Measurements from ENCODE around the gene EI24. TPM values are rescaled to one million over a fixed set of nuclear protein-coding genes. Genes with fewer than 3 reads are reported as not detected.
"Not testable (repeated sequence)": the region's sequence is repeated elsewhere in the genome, so short reads cannot be mapped to it uniquely, and the experiment has no call there.

Gene EI24
- total and polyA plus RNA-seq, 2 donors (not counting 1 experiment from before 2014, with no cell fraction given) = 12.9 to 21.9 TPM

DNA sequence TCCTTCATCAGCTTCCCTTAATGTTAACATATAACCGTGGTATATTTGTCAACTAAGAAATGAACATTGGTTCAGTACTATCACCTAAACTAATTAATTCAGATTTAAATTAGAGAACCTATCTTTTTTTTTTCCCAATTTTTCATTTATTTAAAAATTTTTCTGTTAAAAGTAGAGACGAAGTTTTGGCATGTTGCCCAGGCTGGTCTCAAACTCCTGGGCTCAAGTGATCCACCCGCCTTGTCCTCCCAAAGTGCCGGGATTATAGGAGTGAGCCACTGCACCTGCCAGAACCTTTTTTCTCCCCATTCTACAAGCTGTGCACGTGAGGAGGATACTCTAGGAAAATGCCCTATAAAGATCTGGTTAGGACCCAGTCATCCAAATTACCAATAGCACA is 3.6 kb downstream of the EI24 start:
- Histone ChIP-seq H3K9me3 (ENCODE audit: control extremely low read depth in 1 of 3, control insufficient read depth in 2 of 3, insufficient read depth in 1 of 3, low read length in 2 of 3) (no peaks in the 10 kb centered on the region), H3K27ac (ENCODE audit: low read length in 2 of 2) (no peak overlapping the region), H3K27me3 (replicated peaks in 1 of 4; ENCODE audit: control extremely low read depth in 1 of 4, control insufficient read depth in 3 of 4, insufficient read depth in 4 of 4, low read length in 3 of 4) (no peaks in the 10 kb centered on the region), H3K4me2 (replicated peaks; ENCODE audit: low read depth, low read length, poor library complexity, severe bottlenecking) (no peak overlapping the region), H3K4me3 (ENCODE audit: control extremely low read depth in 1 of 5, extremely low read depth in 1 of 5, insufficient read depth in 1 of 5, low read depth in 2 of 5, low read length in 4 of 5) (no peak overlapping the region), H2AFZ (ENCODE audit: insufficient read depth, low read depth, low read length, poor library complexity, severe bottlenecking) (no peak overlapping the region), H3K79me2 (ENCODE audit: control insufficient read depth, insufficient read depth, low read length) (peaks cover 18% of the 10 kb centered on the region), H3K36me3 (replicated peaks in 1 of 2; ENCODE audit: control extremely low read depth in 1 of 2, control insufficient read depth in 1 of 2, extremely low read depth in 1 of 2, insufficient read depth in 2 of 2, low read length in 1 of 2) (peaks cover 7 to 41% of the 10 kb centered on the region in 2 experiments), H3K9ac (ENCODE audit: low read length) (no peak overlapping the region), H4K20me1 (ENCODE audit: control insufficient read depth, insufficient read depth, low read length, poor library complexity, severe bottlenecking) (no peaks in the 10 kb centered on the region), H3K4me1 (ENCODE audit: control insufficient read depth in 2 of 2, insufficient read depth in 2 of 2, low read length in 2 of 2) (peaks cover 11 to 16% of the 10 kb centered on the region in 2 donors)
- H3K27ac Mint-ChIP-seq = no peak overlapping the region
- ChIA-PET CTCF (no interaction called here), POLR2A (no interaction called here)
- 100% methylated on average over 2 of the region's 5 CpGs for WGBS (ENCODE audit: insufficient coverage)
- TF ChIP-seq, protein P1, sequence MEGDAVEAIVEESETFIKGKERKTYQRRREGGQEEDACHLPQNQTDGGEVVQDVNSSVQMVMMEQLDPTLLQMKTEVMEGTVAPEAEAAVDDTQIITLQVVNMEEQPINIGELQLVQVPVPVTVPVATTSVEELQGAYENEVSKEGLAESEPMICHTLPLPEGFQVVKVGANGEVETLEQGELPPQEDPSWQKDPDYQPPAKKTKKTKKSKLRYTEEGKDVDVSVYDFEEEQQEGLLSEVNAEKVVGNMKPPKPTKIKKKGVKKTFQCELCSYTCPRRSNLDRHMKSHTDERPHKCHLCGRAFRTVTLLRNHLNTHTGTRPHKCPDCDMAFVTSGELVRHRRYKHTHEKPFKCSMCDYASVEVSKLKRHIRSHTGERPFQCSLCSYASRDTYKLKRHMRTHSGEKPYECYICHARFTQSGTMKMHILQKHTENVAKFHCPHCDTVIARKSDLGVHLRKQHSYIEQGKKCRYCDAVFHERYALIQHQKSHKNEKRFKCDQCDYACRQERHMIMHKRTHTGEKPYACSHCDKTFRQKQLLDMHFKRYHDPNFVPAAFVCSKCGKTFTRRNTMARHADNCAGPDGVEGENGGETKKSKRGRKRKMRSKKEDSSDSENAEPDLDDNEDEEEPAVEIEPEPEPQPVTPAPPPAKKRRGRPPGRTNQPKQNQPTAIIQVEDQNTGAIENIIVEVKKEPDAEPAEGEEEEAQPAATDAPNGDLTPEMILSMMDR (IDR thresholded peaks at IDR 0.05) = no peak
- TF ChIP-seq EZH2 (IDR thresholded peaks at IDR 0.05; ENCODE audit: borderline replicate concordance, insufficient read depth, low read depth, low read length, poor library complexity, severe bottlenecking) = no peak
- DNase-seq (no peak), ATAC-seq (ENCODE audit: low read depth) (no peak)
- intact Hi-C loops (cut with micrococcal nuclease) = no loop called here
- H3K4me1 Mint-ChIP-seq = peaks cover 18% of the 10 kb centered on the region
- no peaks in the 10 kb centered on the region for H3K9me3 Mint-ChIP-seq (ENCODE audit: insufficient read depth)
- H3K4me3 Mint-ChIP-seq = no peak overlapping the region
- no peaks in the 10 kb centered on the region for H3K27me3 Mint-ChIP-seq

DNA sequence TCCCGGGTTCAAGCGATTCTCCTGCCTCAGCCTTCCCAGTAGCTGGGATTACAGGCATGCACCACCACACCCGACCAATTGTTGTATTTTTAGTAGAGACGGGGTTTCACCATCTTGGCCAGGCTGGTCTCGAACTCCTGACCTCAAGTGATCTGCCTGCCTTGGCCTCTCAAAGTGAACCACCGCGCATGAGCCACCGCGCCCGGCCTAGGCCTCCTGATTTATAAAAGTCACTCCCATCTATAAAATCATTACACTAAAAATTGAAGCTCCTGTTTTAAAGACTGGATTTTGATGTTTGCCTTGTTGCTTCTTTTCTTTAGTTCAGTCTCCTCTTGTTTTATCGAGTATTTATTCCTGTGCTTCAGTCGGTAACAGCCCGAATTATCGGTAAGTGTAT is 7.9 kb downstream of the EI24 start:
- 96% methylated on average over 6 of the region's 14 CpGs for WGBS (ENCODE audit: insufficient coverage)
- H3K4me3 Mint-ChIP-seq; H3K4me2 ChIP-seq (replicated peaks; ENCODE audit: low read depth, low read length, poor library complexity, severe bottlenecking); H3K9me3 Mint-ChIP-seq (ENCODE audit: insufficient read depth); POLR2A ChIA-PET; H3K27ac Mint-ChIP-seq; H3K27me3 ChIP-seq (replicated peaks in 1 of 4; ENCODE audit: control extremely low read depth in 1 of 4, control insufficient read depth in 3 of 4, insufficient read depth in 4 of 4, low read length in 3 of 4); H3K27me3 Mint-ChIP-seq; DNase-seq; H3K9me3 ChIP-seq (ENCODE audit: control extremely low read depth in 1 of 3, control insufficient read depth in 2 of 3, insufficient read depth in 1 of 3, low read length in 2 of 3); intact Hi-C loops (cut with micrococcal nuclease); CTCF ChIA-PET; ATAC-seq (ENCODE audit: low read depth); H4K20me1 ChIP-seq (ENCODE audit: control insufficient read depth, insufficient read depth, low read length, poor library complexity, severe bottlenecking); H3K27ac ChIP-seq (ENCODE audit: low read length in 2 of 2); H3K4me3 ChIP-seq (ENCODE audit: control extremely low read depth in 1 of 5, extremely low read depth in 1 of 5, insufficient read depth in 1 of 5, low read depth in 2 of 5, low read length in 4 of 5); H2AFZ ChIP-seq (ENCODE audit: insufficient read depth, low read depth, low read length, poor library complexity, severe bottlenecking); H3K79me2 ChIP-seq (ENCODE audit: control insufficient read depth, insufficient read depth, low read length); H3K4me1 Mint-ChIP-seq; H3K4me1 ChIP-seq (ENCODE audit: control insufficient read depth in 2 of 2, insufficient read depth in 2 of 2, low read length in 2 of 2); H3K9ac ChIP-seq (ENCODE audit: low read length): not testable (repeated sequence)
- peaks cover 7 to 71% of the 10 kb centered on the region in 2 experiments for H3K36me3 ChIP-seq (replicated peaks in 1 of 2; ENCODE audit: control extremely low read depth in 1 of 2, control insufficient read depth in 1 of 2, extremely low read depth in 1 of 2, insufficient read depth in 2 of 2, low read length in 1 of 2)
